ENCODE results near the gene FAM171A1.
"Not testable (repeated sequence)": the region's sequence is repeated elsewhere in the genome, so short reads cannot be mapped to it uniquely, and the experiment has no call there.

FAM171A1 gene

GRCh38 chr10:15411010-15411409 is 39.9 kb upstream of the FAM171A1 start:
- no peak overlapping the region for H2BK12ac ChIP-seq (ENCODE audit: low read length)
- H3K4ac ChIP-seq (ENCODE audit: low read length): no peak overlapping the region
- no peak for DNase-seq (ENCODE audit: low spot score)
- no peak overlapping the region for H2BK120ac ChIP-seq (ENCODE audit: low read depth, low read length)
- H3K23ac ChIP-seq (ENCODE audit: low read depth, low read length, poor library complexity): no peak overlapping the region
- WGBS, 2 donors (ENCODE audit: extremely low coverage in 2 of 2, insufficient read length in 2 of 2, insufficient replicate concordance in 1 of 2): no CpG with 5 or more reads among the region's 4 CpGs
- no peak overlapping the region for H2BK5ac ChIP-seq (ENCODE audit: low read length)
- H2AFZ ChIP-seq (ENCODE audit: low read length): no peak overlapping the region
- H3K18ac ChIP-seq (ENCODE audit: low read length): no peak overlapping the region
- no peak overlapping the region for H4K91ac ChIP-seq (ENCODE audit: low read depth, low read length, poor library complexity)
- no peaks in the 10 kb centered on the region for H3K27me3 ChIP-seq (ENCODE audit: control insufficient read depth in 3 of 3, insufficient read depth in 3 of 3, low read depth in 1 of 3, low read length in 3 of 3)
- H3K14ac ChIP-seq (ENCODE audit: low read length): no peak overlapping the region
- no peak overlapping the region for H4K8ac ChIP-seq (ENCODE audit: low read depth, low read length)
- H3K4me3 ChIP-seq (ENCODE audit: low read length in 2 of 2): no peak overlapping the region
- H3K4me2 ChIP-seq (ENCODE audit: insufficient read depth, low read length, poor library complexity, severe bottlenecking): no peak overlapping the region
- no peak overlapping the region for H2BK15ac ChIP-seq (ENCODE audit: low read length)
- no peaks in the 10 kb centered on the region for H3K79me1 ChIP-seq (ENCODE audit: low read depth, low read length)
- no peaks in the 10 kb centered on the region for H3K36me3 ChIP-seq (replicated peaks in 1 of 2; ENCODE audit: control insufficient read depth in 2 of 2, insufficient read depth in 2 of 2, low read length in 2 of 2)
- no peak overlapping the region for H3K9ac ChIP-seq (ENCODE audit: low read depth, low read length, poor library complexity)
- H3K4me1 ChIP-seq (ENCODE audit: control insufficient read depth in 2 of 2, insufficient read depth in 1 of 2, low read depth in 1 of 2, low read length in 2 of 2): no peaks in the 10 kb centered on the region
- H2AK5ac ChIP-seq (ENCODE audit: low read depth, low read length): no peak overlapping the region
- no peaks in the 10 kb centered on the region for H3K9me3 ChIP-seq (replicated peaks in 1 of 2; ENCODE audit: control insufficient read depth in 2 of 2, insufficient read depth in 1 of 2, low read depth in 1 of 2, low read length in 2 of 2)
- no peak overlapping the region for H3K27ac ChIP-seq (replicated peaks; ENCODE audit: low read length)

- not testable (repeated sequence) for H2AFZ ChIP-seq (ENCODE audit: low read length); H3K4ac ChIP-seq (ENCODE audit: low read length); H3K36me3 ChIP-seq (replicated peaks in 1 of 2; ENCODE audit: control insufficient read depth in 2 of 2, insufficient read depth in 2 of 2, low read length in 2 of 2); H2BK12ac ChIP-seq (ENCODE audit: low read length); H2BK120ac ChIP-seq (ENCODE audit: low read depth, low read length); H3K9me3 ChIP-seq (replicated peaks in 1 of 2; ENCODE audit: control insufficient read depth in 2 of 2, insufficient read depth in 1 of 2, low read depth in 1 of 2, low read length in 2 of 2); H3K27ac ChIP-seq (replicated peaks; ENCODE audit: low read length); H3K14ac ChIP-seq (ENCODE audit: low read length); H2BK15ac ChIP-seq (ENCODE audit: low read length); H3K4me2 ChIP-seq (ENCODE audit: insufficient read depth, low read length, poor library complexity, severe bottlenecking); H2BK5ac ChIP-seq (ENCODE audit: low read length); H3K4me1 ChIP-seq (ENCODE audit: control insufficient read depth in 2 of 2, insufficient read depth in 1 of 2, low read depth in 1 of 2, low read length in 2 of 2); H3K9ac ChIP-seq (ENCODE audit: low read depth, low read length, poor library complexity); H3K23ac ChIP-seq (ENCODE audit: low read depth, low read length, poor library complexity); H3K4me3 ChIP-seq (ENCODE audit: low read length in 2 of 2); H2AK5ac ChIP-seq (ENCODE audit: low read depth, low read length); DNase-seq (ENCODE audit: low spot score); H3K79me1 ChIP-seq (ENCODE audit: low read depth, low read length); H3K27me3 ChIP-seq (ENCODE audit: control insufficient read depth in 3 of 3, insufficient read depth in 3 of 3, low read depth in 1 of 3, low read length in 3 of 3); H4K91ac ChIP-seq (ENCODE audit: low read depth, low read length, poor library complexity); H3K18ac ChIP-seq (ENCODE audit: low read length); H4K8ac ChIP-seq (ENCODE audit: low read depth, low read length)
- no CpG with 5 or more reads among the region's 2 CpGs for WGBS, 2 donors (ENCODE audit: extremely low coverage in 2 of 2, insufficient read length in 2 of 2, insufficient replicate concordance in 1 of 2)
Observed at GRCh38 chr10:15409350-15409749, 38.3 kb upstream of the FAM171A1 start.

GRCh38 chr10:15408557-15408956 is 37.5 kb upstream of the FAM171A1 start:
- no peak overlapping the region for H4K91ac ChIP-seq (ENCODE audit: low read depth, low read length, poor library complexity)
- H2BK120ac ChIP-seq (ENCODE audit: low read depth, low read length): no peak overlapping the region
- no peak overlapping the region for H3K23ac ChIP-seq (ENCODE audit: low read depth, low read length, poor library complexity)
- H3K4me3 ChIP-seq (ENCODE audit: low read length in 2 of 2): no peak overlapping the region
- no peak overlapping the region for H3K27ac ChIP-seq (replicated peaks; ENCODE audit: low read length)
- H2AFZ ChIP-seq (ENCODE audit: low read length): no peak overlapping the region
- H3K4me2 ChIP-seq (ENCODE audit: insufficient read depth, low read length, poor library complexity, severe bottlenecking): no peak overlapping the region
- H3K4ac ChIP-seq (ENCODE audit: low read length): no peak overlapping the region
- H4K8ac ChIP-seq (ENCODE audit: low read depth, low read length): no peak overlapping the region
- no peak overlapping the region for H3K18ac ChIP-seq (ENCODE audit: low read length)
- H3K79me1 ChIP-seq (ENCODE audit: low read depth, low read length): no peaks in the 10 kb centered on the region
- H2AK5ac ChIP-seq (ENCODE audit: low read depth, low read length): no peak overlapping the region
- no peaks in the 10 kb centered on the region for H3K27me3 ChIP-seq (ENCODE audit: control insufficient read depth in 3 of 3, insufficient read depth in 3 of 3, low read depth in 1 of 3, low read length in 3 of 3)
- H3K36me3 ChIP-seq (replicated peaks in 1 of 2; ENCODE audit: control insufficient read depth in 2 of 2, insufficient read depth in 2 of 2, low read length in 2 of 2): no peaks in the 10 kb centered on the region
- no peak overlapping the region for H3K9ac ChIP-seq (ENCODE audit: low read depth, low read length, poor library complexity)
- WGBS, 2 donors (ENCODE audit: extremely low coverage in 2 of 2, insufficient read length in 2 of 2, insufficient replicate concordance in 1 of 2): no CpG with 5 or more reads among the region's 5 CpGs
- H2BK5ac ChIP-seq (ENCODE audit: low read length): no peak overlapping the region
- no peak overlapping the region for H3K14ac ChIP-seq (ENCODE audit: low read length)
- no peak overlapping the region for H2BK15ac ChIP-seq (ENCODE audit: low read length)
- no peak for DNase-seq (ENCODE audit: low spot score)
- H2BK12ac ChIP-seq (ENCODE audit: low read length): no peak overlapping the region
- no peaks in the 10 kb centered on the region for H3K9me3 ChIP-seq (replicated peaks in 1 of 2; ENCODE audit: control insufficient read depth in 2 of 2, insufficient read depth in 1 of 2, low read depth in 1 of 2, low read length in 2 of 2)
- no peaks in the 10 kb centered on the region for H3K4me1 ChIP-seq (ENCODE audit: control insufficient read depth in 2 of 2, insufficient read depth in 1 of 2, low read depth in 1 of 2, low read length in 2 of 2)

- Histone ChIP-seq H3K4me2 (ENCODE audit: insufficient read depth, low read length, poor library complexity, severe bottlenecking) (no peak overlapping the region), H2AFZ (ENCODE audit: low read length) (no peak overlapping the region), H3K4me1 (ENCODE audit: control insufficient read depth in 2 of 2, insufficient read depth in 1 of 2, low read depth in 1 of 2, low read length in 2 of 2) (no peaks in the 10 kb centered on the region), H4K91ac (ENCODE audit: low read depth, low read length, poor library complexity) (no peak overlapping the region), H2BK120ac (ENCODE audit: low read depth, low read length) (no peak overlapping the region), H3K27me3 (ENCODE audit: control insufficient read depth in 3 of 3, insufficient read depth in 3 of 3, low read depth in 1 of 3, low read length in 3 of 3) (no peaks in the 10 kb centered on the region), H4K8ac (ENCODE audit: low read depth, low read length) (no peak overlapping the region), H3K9ac (ENCODE audit: low read depth, low read length, poor library complexity) (no peak overlapping the region), H3K36me3 (replicated peaks in 1 of 2; ENCODE audit: control insufficient read depth in 2 of 2, insufficient read depth in 2 of 2, low read length in 2 of 2) (no peaks in the 10 kb centered on the region), H3K23ac (ENCODE audit: low read depth, low read length, poor library complexity) (no peak overlapping the region), H3K9me3 (replicated peaks in 1 of 2; ENCODE audit: control insufficient read depth in 2 of 2, insufficient read depth in 1 of 2, low read depth in 1 of 2, low read length in 2 of 2) (no peaks in the 10 kb centered on the region), H3K79me1 (ENCODE audit: low read depth, low read length) (no peaks in the 10 kb centered on the region), H2AK5ac (ENCODE audit: low read depth, low read length) (no peak overlapping the region), H3K4me3 (ENCODE audit: low read length in 2 of 2) (no peak overlapping the region), H3K27ac (replicated peaks; ENCODE audit: low read length) (no peak overlapping the region), H2BK12ac (ENCODE audit: low read length) (no peak overlapping the region), H2BK15ac (ENCODE audit: low read length) (no peak overlapping the region), H3K14ac (ENCODE audit: low read length) (no peak overlapping the region), H3K4ac (ENCODE audit: low read length) (no peak overlapping the region), H3K18ac (ENCODE audit: low read length) (no peak overlapping the region), H2BK5ac (ENCODE audit: low read length) (no peak overlapping the region)
- WGBS, 2 donors (ENCODE audit: extremely low coverage in 2 of 2, insufficient read length in 2 of 2, insufficient replicate concordance in 1 of 2): no CpG with 5 or more reads among the region's 3 CpGs
- DNase-seq (ENCODE audit: low spot score): no peak
Observed at GRCh38 chr10:15405319-15405718, 34.2 kb upstream of the FAM171A1 start.

All from neuronal stem cell (in vitro differentiated cells).